Type B pancreatic cell (in vitro differentiated cells): ENCODE data around the gene GABRR3. TPM values are rescaled to one million over a fixed set of nuclear protein-coding genes. Genes with fewer than 3 reads are reported as not detected.
A peak's percentile ranks its signal among the peaks of the same experiment; 100 is the strongest.
"Not testable (repeated sequence)": the region's sequence is repeated elsewhere in the genome, so short reads cannot be mapped to it uniquely, and the experiment has no call there.

Experiments used
- DNase-seq: peaks from one replicate; pipeline ENCODE4 v3.0.0; 2021; ENCODE audit warnings: mixed read lengths; ENCODE audit not compliant: unreplicated experiment; ENCODE audit errors: extremely low spot score
- H3K27ac Mint-ChIP-seq: 2 replicates; pipeline ENCODE4 v1.8.0; 2021; ENCODE audit warnings: mild to moderate bottlenecking, mixed read lengths
- H3K27me3 Mint-ChIP-seq: 2 replicates; pipeline ENCODE4 v1.8.0; 2021; ENCODE audit warnings: mixed read lengths
- H3K36me3 Mint-ChIP-seq: 2 replicates; pipeline ENCODE4 v1.8.0; 2021; ENCODE audit warnings: mixed read lengths
- H3K4me1 Mint-ChIP-seq: one replicate; pipeline ENCODE4 v1.8.0; 2021; ENCODE audit warnings: mixed read lengths; ENCODE audit not compliant: unreplicated experiment
- H3K4me3 Mint-ChIP-seq: 2 replicates; pipeline ENCODE4 v1.8.0; 2021; ENCODE audit warnings: mild to moderate bottlenecking, mixed read lengths
- H3K9me3 Mint-ChIP-seq: 2 replicates; pipeline ENCODE4 v1.8.0; 2021; ENCODE audit warnings: mixed read lengths
- total RNA-seq: library from RNA; stranded (reverse); gene quantifications from 2 replicates; pipeline ENCODE4 v1.2.1, GENCODE V29; 2021; ENCODE audit warnings: low replicate concordance
- TF ChIP-seq, protein P1 (sequence below): fragments of 200-600 bp; sonication (generic); conservative IDR thresholded peaks from 2 replicates; pipeline ENCODE4 v1.5.0; 2021; ENCODE audit warnings: antibody characterized with exemption, mild to moderate bottlenecking

Gene GABRR3
- total RNA-seq, 1 donor from 2014 or later = not detected

DNA sequence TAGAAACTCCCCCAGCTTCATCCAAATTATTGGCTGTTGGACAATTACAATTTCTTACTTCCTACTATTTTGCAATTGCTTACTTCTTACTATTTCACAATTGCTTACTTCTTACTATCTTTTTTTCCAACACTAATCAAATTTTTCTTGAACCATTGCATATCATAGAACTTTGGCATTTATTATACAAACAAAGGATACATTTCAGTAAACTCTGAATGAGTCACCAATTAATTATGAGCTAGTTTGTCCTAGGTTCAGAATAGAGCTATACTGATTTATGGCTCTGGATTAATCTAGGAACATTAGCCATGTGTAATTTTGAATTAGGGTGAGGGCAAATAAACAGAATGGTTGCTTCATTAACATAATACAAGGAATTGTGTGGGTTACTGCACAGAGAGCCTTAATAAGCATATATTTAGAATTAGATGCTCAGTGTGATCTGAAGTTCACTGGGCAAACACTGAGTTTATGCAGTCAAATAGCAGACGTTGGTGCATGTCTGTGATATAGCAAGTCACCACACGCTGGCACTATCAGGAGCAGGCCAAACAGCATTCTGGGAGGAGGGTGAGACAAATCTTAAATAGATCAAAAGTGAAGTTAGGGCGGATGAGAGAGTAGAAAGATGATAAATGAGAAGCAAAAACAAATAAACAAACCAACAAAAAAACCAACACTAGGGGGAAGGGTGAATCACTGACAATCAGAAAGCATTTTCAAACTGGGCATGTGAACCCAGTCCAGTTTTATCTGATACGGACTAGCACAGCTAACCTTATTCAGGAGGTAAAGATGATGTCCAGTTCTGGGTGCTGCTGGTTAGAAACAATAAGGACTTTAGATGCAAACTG, 21.5 kb downstream of the GABRR3 start:
- TF ChIP-seq, protein P1, sequence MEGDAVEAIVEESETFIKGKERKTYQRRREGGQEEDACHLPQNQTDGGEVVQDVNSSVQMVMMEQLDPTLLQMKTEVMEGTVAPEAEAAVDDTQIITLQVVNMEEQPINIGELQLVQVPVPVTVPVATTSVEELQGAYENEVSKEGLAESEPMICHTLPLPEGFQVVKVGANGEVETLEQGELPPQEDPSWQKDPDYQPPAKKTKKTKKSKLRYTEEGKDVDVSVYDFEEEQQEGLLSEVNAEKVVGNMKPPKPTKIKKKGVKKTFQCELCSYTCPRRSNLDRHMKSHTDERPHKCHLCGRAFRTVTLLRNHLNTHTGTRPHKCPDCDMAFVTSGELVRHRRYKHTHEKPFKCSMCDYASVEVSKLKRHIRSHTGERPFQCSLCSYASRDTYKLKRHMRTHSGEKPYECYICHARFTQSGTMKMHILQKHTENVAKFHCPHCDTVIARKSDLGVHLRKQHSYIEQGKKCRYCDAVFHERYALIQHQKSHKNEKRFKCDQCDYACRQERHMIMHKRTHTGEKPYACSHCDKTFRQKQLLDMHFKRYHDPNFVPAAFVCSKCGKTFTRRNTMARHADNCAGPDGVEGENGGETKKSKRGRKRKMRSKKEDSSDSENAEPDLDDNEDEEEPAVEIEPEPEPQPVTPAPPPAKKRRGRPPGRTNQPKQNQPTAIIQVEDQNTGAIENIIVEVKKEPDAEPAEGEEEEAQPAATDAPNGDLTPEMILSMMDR = peak; percentile 10
- Mint-ChIP-seq H3K36me3 (no peaks in the 10 kb centered on the region), H3K4me3 (no peak overlapping the region), H3K27me3 (peaks cover 3% of the 10 kb centered on the region), H3K27ac (no peak overlapping the region), H3K4me1 (peaks cover 5% of the 10 kb centered on the region), H3K9me3 (no peaks in the 10 kb centered on the region)
- DNase-seq = no peak

- Mint-ChIP-seq H3K9me3 (no peaks in the 10 kb centered on the region), H3K27me3 (peaks cover 3% of the 10 kb centered on the region), H3K36me3 (no peaks in the 10 kb centered on the region), H3K4me3 (no peak overlapping the region), H3K27ac (no peak overlapping the region), H3K4me1 (peaks cover 5% of the 10 kb centered on the region)
- no peak for DNase-seq
- TF ChIP-seq, protein P1 = no peak
Measured at GRCh38 chr3:98012979-98013378, 22.1 kb downstream of the GABRR3 start.

GRCh38 chr3:98010883-98011449, 24.1 kb downstream of the GABRR3 start:
- DNase-seq, H3K27ac Mint-ChIP-seq, H3K4me1 Mint-ChIP-seq, H3K27me3 Mint-ChIP-seq, H3K4me3 Mint-ChIP-seq, H3K36me3 Mint-ChIP-seq, H3K9me3 Mint-ChIP-seq: not testable (repeated sequence)

- H3K27ac Mint-ChIP-seq = no peak overlapping the region
- H3K4me3 Mint-ChIP-seq = no peak overlapping the region
- no peaks in the 10 kb centered on the region for H3K36me3 Mint-ChIP-seq
- H3K27me3 Mint-ChIP-seq = peaks cover 3% of the 10 kb centered on the region
- peaks cover 5% of the 10 kb centered on the region for H3K4me1 Mint-ChIP-seq
- no peak for DNase-seq
- H3K9me3 Mint-ChIP-seq = no peaks in the 10 kb centered on the region
- TF ChIP-seq, protein P1 = no peak
Measured at GRCh38 chr3:98010194-98010882, 24.8 kb downstream of the GABRR3 start.

DNA sequence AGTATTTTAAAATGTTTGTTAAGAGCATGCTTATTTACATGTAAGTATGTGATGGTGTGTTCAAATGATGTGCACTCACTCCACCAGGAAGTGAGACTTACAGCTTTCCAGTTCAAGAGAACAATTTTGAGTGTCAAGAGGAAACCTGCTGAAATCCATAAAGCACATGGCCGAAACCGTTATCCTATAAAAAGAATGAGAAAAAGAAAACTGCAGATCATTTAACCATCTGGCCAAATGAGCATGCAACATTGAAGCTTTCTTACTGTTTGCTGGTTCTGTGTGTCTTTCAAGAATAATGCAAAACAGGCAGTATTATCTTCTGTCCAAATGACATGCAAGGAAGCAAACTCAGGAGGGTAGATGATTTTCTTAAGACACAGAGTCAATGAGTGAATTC, 26.3 kb downstream of the GABRR3 start:
- Mint-ChIP-seq H3K4me1 (peaks cover 3% of the 10 kb centered on the region), H3K36me3 (no peaks in the 10 kb centered on the region), H3K27me3 (peaks cover 3% of the 10 kb centered on the region), H3K9me3 (no peaks in the 10 kb centered on the region), H3K27ac (no peak overlapping the region), H3K4me3 (no peak overlapping the region)
- no peak for DNase-seq
- TF ChIP-seq, protein P1 = no peak

DNA sequence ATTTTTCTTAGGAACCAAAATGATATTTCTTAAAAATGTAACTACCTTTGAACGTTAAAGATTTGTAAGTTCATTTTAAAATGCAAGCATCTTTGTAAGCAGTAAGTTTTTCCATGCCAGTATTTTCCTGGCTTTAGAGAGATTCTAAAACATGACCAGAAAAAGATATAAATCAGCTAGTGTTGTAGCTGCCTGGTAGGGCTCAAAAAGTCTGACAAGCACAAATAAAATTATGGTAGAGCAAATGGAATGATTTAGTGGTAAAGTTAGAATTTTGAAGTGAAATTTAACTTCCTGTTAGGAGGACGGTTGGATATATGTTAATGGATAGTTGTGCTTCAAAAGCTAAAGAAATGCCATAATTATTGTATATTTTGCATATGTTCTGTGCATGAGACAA, 29.7 kb downstream of the GABRR3 start:
- Mint-ChIP-seq H3K27me3 (peaks cover 6% of the 10 kb centered on the region), H3K36me3 (no peaks in the 10 kb centered on the region), H3K27ac (no peak overlapping the region), H3K4me3 (no peak overlapping the region), H3K4me1 (no peaks in the 10 kb centered on the region), H3K9me3 (no peaks in the 10 kb centered on the region)
- no peak for DNase-seq
- TF ChIP-seq, protein P1 = no peak
